AG04450 (cell line): ENCODE measurements around the gene WASHC4. TPM values are rescaled to one million over a fixed set of nuclear protein-coding genes. Genes with fewer than 3 reads are reported as not detected.

ENCODE experiments used
- CTCF ChIA-PET: fragments of 300-600, 350-600 bp; formaldehyde crosslinking; extraction: SDS; loops from one replicate; lab custom pipeline; 2022; ENCODE audit warnings: antibody characterized with exemption, inconsistent platforms; lab: Charles Lee
- POLR2A ChIA-PET: fragments of 350-600 bp; formaldehyde crosslinking; extraction: SDS; loops from one replicate; lab custom pipeline; 2021; ENCODE audit warnings: antibody characterized with exemption, inconsistent platforms; lab: Yijun Ruan, JAX
- DNase-seq: peaks from one replicate; pipeline ENCODE4 v3.0.0-alpha.2; 2011; ENCODE audit warnings: low read depth, low spot score
- H3K27ac ChIP-seq: one replicate; pipeline ENCODE4 v1.5.1; 2012; ENCODE audit warnings: low read depth, low read length, control low read depth
- H3K27me3 ChIP-seq: one replicate; pipeline ENCODE4 v1.6.0; 2012; ENCODE audit warnings: low read length; ENCODE audit not compliant: control insufficient read depth, insufficient read depth
- H3K4me3 ChIP-seq: 2 replicates; pipeline ENCODE4 v1.5.1; 2011; ENCODE audit warnings: mild to moderate bottlenecking, low read depth, low read length, control low read depth
- H3K9me3 ChIP-seq: 2 replicates; pipeline ENCODE4 v1.5.1; 2012; ENCODE audit warnings: low read length; ENCODE audit not compliant: control insufficient read depth, insufficient read depth
- polyA plus RNA-seq: library from polyadenylated mRNA; depleted of rRNA; stranded (reverse); fragments of >200 nt; gene quantifications from 2 replicates; pipeline ENCODE4 v1.2.3, GENCODE V29; 2011
- TF ChIP-seq, protein P1 (sequence below): IDR thresholded peaks from 2 replicates; pipeline ENCODE4 v1.5.1; 2011; ENCODE audit warnings: low read depth, low read length, control low read depth, inconsistent platforms

The WASHC4 gene
- polyA plus RNA-seq, 1 experiment = 59.4 TPM

DNA sequence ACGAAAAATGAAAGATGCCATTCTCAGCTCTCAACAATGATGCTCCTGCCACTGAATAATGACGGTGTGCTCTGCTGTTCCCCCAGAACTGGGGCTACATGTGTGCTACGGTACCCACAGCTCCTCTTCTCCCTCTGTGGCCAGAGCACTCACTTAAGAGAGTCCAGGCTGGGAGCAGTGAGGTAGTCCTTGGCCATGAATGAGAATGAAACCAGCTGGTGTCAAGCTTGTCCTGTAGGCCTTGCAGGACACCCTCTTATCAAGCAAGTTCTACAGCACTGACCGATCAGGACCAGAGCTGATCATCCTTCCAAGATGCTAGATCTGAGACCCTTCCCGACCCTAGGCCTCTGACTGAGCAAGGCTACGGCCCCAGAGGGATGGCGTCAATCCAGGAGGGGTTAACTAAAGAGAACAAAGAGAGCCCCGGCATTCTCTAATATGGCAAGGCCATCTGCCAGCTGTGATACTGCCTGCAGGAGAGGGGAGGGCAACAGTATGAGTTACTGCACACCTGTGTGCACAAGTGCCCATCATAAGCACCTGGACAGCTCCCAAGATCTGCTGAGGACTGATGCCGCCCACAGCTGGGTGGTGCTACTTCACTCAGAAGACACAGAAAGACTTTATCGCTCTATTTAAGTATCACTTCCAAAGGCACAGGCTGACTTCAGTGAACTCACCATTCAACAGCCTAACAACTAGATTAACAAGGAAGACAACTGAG, 98.0 kb downstream of the WASHC4 start:
- TF ChIP-seq, protein P1, sequence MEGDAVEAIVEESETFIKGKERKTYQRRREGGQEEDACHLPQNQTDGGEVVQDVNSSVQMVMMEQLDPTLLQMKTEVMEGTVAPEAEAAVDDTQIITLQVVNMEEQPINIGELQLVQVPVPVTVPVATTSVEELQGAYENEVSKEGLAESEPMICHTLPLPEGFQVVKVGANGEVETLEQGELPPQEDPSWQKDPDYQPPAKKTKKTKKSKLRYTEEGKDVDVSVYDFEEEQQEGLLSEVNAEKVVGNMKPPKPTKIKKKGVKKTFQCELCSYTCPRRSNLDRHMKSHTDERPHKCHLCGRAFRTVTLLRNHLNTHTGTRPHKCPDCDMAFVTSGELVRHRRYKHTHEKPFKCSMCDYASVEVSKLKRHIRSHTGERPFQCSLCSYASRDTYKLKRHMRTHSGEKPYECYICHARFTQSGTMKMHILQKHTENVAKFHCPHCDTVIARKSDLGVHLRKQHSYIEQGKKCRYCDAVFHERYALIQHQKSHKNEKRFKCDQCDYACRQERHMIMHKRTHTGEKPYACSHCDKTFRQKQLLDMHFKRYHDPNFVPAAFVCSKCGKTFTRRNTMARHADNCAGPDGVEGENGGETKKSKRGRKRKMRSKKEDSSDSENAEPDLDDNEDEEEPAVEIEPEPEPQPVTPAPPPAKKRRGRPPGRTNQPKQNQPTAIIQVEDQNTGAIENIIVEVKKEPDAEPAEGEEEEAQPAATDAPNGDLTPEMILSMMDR = no peak
- H3K27me3 ChIP-seq = no peaks in the 10 kb centered on the region
- H3K4me3 ChIP-seq = no peak overlapping the region
- H3K27ac ChIP-seq = peak overlapping the region; percentile 48
- ChIA-PET CTCF (interaction anchor here (0.7 to 1.4 kb wide), 5 partner anchors 8 to 215 kb away, joined by 3 to 4 read pairs (median 3); no protein-coding TSS in a partner anchor), POLR2A (interaction anchor here (1.0 kb wide), 1 partner anchor 126 kb away, joined by 3 read pairs; no protein-coding TSS in a partner anchor)
- no peaks in the 10 kb centered on the region; the same call in 1 of the 2 replicates for H3K9me3 ChIP-seq
- DNase-seq = no peak

DNA sequence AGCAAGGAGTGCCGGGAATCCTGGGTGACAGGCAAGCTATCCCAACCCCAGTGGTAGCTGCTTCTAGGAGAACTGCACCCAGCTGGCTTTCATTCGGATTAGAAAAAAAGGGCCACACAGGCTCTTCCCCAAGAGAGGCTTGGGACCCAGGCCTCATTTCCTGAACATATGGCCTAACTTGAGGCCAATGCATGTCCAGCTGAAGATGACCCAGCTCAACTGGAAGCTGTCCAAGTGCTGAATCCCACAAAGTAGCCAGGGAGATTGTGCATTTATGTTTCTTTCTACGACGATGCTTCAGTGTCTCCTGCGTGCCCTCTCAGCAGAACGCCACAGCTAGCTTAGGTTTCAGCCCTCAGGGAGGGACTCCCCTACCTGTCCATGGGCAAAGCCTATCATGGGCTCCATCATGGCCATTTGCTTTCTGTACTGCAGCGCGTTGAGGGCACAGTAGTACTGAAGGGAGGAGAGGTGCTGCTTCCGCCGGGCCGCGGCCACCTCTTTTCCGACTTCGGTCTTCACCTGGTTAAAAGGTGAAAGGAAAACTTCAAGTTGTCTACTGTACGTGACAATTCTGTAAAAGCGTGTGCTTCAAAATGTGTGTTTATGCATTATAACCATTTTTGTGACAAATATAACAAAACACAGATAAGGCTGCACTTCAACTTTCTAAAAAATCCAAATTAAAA, 99.3 kb downstream of the WASHC4 start:
- Histone ChIP-seq H3K27ac (no peak overlapping the region), H3K27me3 (no peaks in the 10 kb centered on the region), H3K4me3 (no peak overlapping the region), H3K9me3 (no peaks in the 10 kb centered on the region; the same call in 1 of the 2 replicates)
- ChIA-PET CTCF (interaction anchor here (1.0 kb wide), 1 partner anchor 203 kb away, joined by 3 read pairs; no protein-coding TSS in a partner anchor), POLR2A (no interaction called here)
- DNase-seq = no peak
- TF ChIP-seq, protein P1 = no peak

DNA sequence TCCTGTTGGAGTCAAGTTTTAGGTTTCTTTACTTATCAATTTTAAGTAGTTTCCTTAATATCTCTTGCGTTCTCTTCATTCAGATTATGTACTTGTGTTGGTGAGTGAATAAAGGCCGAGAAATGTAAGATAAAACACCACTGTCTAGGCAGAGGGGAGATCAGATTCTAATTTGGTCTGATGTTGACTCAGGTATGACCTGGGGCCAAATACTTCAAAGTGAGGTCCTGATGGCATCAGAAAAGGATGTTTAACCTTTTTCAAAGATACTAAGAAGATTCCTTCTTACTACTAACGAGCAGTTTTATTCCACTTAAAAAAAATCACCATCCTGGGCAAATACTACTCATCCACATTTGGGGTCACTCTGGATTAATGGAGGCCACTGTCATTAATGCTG, 101.6 kb downstream of the WASHC4 start:
- no peak for DNase-seq
- CTCF ChIA-PET = no interaction called here
- no peak overlapping the region for H3K4me3 ChIP-seq
- TF ChIP-seq, protein P1 = no peak
- no peaks in the 10 kb centered on the region for H3K27me3 ChIP-seq
- POLR2A ChIA-PET = interaction anchor here (0.8 kb wide), 1 partner anchor 9 kb away, joined by 3 read pairs; no protein-coding TSS in a partner anchor
- no peak overlapping the region for H3K27ac ChIP-seq
- no peaks in the 10 kb centered on the region for H3K9me3 ChIP-seq

DNA sequence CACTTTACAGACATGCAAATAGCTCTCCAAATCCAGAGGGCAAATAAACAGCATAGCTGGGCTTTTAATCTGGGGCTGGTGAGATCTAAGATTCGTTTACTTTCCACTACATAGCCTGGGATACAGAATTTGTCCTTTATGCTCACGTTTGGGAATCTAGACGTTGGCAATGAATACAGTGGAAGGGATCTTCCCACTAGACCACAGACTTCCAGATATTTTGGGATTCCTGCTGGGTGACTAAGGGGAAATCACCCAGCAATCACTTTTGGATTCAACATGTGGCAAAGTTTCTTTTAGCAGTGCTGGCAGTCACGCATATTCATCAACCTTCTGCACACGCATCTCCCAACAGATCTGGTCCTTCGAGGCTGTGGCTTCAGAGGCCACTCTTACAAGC, 104.9 kb downstream of the WASHC4 start:
- TF ChIP-seq, protein P1 = no peak
- CTCF ChIA-PET = no interaction called here
- Histone ChIP-seq H3K27me3 (no peaks in the 10 kb centered on the region), H3K9me3 (no peaks in the 10 kb centered on the region), H3K4me3 (no peak overlapping the region), H3K27ac (no peak overlapping the region)
- POLR2A ChIA-PET = no interaction called here
- no peak for DNase-seq

DNA sequence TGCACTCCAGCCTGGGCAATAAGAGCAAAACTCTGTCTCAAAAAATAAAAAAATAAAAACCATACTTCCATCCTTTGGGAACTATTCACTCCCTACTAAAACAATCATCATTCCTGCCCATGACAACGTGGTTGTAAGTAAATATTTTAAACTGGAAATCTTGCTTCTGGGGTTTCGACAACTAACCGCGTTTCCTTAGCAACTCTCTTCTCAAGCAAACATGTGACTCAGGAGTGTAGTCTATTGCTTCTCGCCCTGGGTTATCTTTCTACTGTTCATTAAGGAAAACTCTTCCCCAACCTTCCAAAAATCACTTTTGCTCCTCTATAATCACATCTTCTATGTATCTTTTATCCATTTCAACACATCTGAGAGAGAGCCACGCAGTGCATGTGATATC, 106.6 kb downstream of the WASHC4 start:
- Histone ChIP-seq H3K27me3 (no peaks in the 10 kb centered on the region), H3K4me3 (no peak overlapping the region), H3K27ac (no peak overlapping the region), H3K9me3 (no peaks in the 10 kb centered on the region)
- POLR2A ChIA-PET = no interaction called here
- TF ChIP-seq, protein P1 = no peak
- CTCF ChIA-PET = no interaction called here
- no peak for DNase-seq
